Measurements from ENCODE around the gene ARHGAP6.

GRCh38 chrX:11478911-11479310 lies 186.8 kb downstream of the ARHGAP6 start:
- TF ChIP-seq SUZ12 (IDR thresholded peaks at IDR 0.05; ENCODE audit: extremely low read depth, insufficient read depth, insufficient read length) = no peak
- no peak for TF ChIP-seq YY1 (IDR thresholded peaks at IDR 0.05; ENCODE audit: insufficient read depth, insufficient read length)
- no peak for TF ChIP-seq ZNF274 (IDR thresholded peaks at IDR 0.05; ENCODE audit: low read depth, low read length)
